NCI-H748 treated with DMSO at 0.1 percent for 48 hours (cell line): ENCODE data around the gene NECTIN3.

Experiments
- DNase-seq: peaks from one replicate; lab custom pipeline; 2025; lab: John Stamatoyannopoulos, UW

The NECTIN3 gene, protein sequence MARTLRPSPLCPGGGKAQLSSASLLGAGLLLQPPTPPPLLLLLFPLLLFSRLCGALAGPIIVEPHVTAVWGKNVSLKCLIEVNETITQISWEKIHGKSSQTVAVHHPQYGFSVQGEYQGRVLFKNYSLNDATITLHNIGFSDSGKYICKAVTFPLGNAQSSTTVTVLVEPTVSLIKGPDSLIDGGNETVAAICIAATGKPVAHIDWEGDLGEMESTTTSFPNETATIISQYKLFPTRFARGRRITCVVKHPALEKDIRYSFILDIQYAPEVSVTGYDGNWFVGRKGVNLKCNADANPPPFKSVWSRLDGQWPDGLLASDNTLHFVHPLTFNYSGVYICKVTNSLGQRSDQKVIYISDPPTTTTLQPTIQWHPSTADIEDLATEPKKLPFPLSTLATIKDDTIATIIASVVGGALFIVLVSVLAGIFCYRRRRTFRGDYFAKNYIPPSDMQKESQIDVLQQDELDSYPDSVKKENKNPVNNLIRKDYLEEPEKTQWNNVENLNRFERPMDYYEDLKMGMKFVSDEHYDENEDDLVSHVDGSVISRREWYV

DNA sequence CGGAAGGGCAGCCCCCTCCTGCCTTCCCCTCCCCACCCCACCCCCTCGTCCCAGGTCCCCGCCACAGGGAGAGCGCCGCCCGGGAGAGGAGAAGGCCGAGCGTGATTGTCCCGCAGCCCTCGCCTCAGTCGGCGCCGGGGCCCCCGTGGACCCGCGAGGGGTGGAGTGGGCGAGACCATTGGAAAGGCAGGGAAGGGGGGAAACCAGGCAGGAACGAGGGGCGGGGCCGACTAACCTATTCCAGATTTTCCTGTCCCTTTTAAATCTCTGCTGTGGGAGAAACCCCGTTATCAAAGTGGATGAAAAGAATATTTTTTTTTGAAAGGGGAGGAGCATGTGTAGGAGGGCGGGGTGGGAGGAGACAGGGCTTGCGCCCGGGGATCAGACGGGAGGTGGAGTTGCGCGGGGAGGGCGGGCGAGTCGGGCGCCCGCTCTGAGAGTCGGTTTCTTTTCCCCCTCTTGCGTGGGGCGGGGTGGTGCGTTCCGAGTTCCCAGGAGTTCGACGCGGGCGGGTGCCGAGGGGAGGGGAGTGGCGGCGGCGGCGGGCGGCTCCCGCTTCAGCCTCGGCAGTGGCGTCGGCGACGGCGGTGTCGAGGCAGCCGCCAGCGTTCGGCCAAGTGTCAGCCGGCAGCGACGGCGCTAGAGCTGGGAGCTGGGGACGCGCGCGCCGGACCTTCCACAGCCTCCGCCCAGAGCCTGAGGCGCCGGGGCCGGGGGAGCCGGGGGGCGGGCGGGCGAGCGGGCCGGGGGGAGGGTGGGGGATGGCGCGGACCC is at the start of gene NECTIN3:
Gene NECTIN3, plus strand, starts transcription at position 560 of the 774 bp plus-strand sequence. Its CDS starts 202 bp downstream, at position 762.
- DNase-seq = peak; percentile 77

DNA sequence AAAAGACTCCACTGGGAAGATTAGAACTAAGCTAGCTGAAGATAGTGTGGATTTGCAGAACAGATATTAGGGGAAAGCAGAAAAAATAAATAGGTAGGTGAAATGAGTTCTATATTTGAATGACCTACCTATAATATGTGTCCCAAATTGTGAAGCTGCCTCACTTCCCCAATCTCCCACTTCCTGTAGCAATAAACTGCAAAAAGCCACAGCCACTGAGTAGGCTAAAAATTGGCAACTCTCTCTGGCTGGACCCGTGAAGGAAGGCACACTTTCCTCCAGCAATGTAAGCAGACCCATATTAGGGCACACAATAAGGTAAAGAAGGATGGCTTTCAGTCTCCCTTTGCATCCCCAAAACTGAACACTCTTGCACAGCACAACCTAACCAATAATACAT is 43.7 kb upstream of the NECTIN3 start:
- no peak for DNase-seq

DNA sequence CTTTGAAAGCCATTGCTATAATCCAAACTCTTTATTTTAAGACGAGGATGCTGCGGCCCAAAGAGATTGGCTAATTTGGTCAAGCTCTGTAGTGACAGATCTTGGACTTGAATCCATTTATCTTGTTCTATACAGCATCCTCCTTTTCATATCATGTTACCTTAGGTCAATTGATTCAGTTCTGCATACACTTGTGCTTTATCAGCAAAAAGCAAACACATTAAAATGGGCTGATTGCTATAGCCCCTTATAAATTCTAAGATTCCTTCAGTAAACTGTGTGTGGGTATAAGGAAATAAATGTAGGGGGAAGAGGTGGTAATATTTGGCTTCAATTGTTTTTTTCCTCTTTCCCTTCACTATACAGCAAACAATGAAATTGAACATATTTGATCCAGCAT is 40.1 kb upstream of the NECTIN3 start:
- no peak for DNase-seq

DNA sequence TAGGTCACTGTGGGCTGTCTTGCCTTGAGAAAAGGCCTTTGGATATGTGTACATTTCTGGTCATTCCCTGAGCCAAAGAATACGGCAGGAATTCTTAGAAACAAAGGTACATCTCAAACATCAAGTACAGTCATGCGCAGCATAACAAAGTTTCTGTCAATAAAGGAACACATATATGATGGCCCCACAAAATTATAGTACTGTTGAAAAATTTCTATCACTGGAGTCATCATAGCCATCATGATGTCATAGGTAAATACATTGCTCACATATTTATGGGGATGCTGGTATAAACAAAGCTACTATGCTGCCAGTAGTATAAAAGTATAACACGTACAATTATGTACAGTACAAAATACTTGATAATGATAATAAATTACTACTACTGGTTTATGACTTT is 38.9 kb upstream of the NECTIN3 start:
- DNase-seq = no peak

DNA sequence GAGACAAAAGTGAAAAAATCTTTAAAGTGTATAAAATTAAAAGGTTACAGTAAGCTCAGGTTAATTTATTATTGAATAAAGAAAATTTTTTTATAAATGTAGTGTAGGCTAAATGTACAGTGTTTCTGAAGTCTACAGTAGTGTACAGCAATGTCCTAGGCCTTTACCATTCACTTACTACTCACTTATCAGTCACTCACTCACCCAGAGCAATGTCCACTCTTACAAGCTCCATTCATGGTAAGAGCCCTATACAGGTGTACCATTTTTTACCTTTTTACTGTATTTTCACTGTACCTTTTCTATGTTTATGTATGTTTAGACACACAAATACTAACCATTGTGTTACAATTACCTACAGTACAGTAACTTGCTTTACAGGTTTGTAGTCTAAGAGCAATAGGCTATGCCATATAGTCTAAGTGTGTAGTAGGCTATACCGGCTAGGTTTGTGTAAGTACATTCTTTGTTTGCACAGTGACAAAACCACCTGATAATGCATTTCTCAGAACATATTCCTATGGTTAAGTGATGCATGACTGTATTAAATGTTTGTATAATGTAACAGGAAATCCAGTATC is 38.1 kb upstream of the NECTIN3 start:
- DNase-seq = no peak

DNA sequence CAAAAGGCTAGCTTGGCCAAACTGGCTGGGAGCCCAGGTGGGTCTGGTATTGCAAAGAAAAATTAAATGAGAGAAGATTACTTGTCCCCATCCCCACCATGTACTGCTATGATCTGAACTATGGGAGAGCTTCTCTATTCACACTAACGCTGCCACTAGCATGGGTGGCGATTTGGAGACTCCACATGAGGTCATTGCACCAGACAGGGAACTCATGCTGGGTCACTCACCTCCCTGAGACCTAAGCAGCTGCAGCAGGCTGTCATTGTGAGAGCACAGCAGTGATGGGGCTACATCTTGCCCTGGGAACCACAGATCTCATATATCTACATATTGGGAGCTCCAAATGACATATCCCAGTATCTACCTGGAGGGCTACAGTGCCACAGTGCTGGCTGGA is 36.3 kb upstream of the NECTIN3 start:
- no peak for DNase-seq

DNA sequence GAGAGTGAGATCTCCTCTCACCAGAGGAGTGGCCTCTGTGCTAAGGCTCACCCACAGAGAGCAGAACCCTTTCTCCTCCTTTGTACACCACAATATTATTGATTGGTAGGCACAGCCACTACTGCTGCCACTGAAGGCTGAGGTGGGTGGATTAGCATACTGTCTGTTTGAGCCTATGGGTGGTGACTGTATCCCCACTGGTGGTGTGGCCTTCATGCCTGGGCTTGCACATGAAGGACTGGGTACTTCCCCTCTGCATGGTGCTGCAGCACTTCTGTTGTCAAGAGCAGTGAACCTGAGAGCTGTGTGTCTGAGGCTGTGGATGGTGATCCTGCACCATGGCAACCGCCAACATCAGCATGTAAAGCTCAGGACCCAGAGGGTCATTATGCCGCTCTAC is 35.7 kb upstream of the NECTIN3 start:
- DNase-seq = no peak

DNA sequence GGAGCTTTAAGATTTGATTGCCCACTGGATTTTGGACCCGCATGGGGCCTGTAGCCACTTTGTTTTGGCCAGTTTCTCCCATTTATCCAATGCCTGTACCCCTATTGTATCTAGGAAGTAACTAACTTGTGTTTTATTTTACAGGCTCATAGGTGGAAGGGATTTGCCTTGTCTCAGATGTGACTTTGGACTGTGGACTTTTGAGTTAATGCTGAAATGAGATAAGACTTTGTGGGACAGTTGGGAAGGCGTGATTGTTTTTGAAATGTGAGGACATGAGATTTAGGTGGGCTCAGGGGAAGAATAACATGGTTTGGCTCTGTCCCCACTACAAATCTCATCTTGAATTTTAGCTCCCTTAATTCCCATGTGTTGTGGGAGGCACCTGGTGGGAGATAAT is 30.7 kb upstream of the NECTIN3 start:
- DNase-seq = no peak

DNA sequence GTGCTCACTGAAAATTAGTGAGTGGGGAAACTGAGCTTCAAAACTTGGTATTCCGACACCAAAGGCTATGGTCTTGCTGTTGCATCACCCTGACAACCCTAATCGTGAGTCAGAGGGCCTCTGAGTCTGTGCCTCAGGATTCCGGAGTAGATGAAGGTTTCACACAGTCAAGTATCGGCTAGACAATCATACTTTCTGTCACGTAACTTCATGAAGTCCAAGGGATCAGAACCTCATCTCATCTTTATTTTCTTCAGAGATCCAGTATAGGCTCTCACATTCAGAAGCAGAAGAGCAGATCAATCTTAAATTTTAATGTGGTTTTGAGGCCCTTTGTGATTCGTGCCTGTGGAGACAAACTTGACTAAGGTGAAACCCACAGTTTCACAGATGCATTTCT is 26.1 kb upstream of the NECTIN3 start:
- DNase-seq = no peak

DNA sequence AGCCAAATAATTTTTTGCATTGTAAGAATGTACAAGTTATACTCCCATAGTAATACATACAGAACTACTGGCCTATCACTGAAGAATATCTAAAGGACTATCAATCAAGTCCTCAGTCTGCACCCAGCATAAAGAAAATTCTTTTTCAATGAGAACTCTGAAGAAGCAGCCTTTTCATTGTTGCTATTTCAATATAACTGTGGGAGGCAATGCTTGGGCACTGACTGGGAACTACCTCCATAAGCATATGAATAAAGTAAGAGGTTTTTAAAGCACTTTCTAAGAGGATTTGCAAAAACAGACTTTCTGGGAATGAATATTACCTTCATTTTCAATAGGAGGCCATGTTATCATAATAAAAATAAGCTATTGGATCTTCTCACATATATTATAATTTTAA is 24.6 kb upstream of the NECTIN3 start:
- DNase-seq = no peak

DNA sequence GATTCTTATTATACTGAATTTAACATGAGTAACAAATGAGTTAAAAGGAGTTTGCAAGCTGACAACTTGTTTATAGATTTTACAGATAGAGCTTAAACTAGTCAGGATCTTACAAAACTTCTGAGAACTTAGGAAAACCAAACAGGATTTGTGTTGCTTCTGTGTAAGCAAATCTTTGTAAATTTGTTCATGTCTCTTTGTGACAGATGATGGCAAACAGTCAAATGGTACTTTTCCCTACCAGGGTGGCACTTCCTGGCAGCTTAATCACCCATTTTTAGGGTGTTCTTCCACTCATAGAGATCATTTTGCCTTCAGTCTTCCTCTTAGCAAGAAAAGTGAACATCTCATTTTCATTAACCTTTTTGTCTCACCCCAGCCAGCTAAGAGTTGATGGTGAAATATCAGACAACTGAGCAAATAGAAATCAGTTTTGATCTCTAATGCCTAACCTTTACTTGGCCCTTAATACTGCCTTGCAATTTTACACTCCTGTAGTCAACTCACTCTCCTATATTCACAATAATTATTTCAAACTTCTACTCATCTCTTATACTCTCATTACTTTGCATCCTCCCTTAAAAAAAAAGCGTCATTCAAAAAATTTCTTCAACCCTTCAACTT is 23.7 kb upstream of the NECTIN3 start:
- no peak for DNase-seq

DNA sequence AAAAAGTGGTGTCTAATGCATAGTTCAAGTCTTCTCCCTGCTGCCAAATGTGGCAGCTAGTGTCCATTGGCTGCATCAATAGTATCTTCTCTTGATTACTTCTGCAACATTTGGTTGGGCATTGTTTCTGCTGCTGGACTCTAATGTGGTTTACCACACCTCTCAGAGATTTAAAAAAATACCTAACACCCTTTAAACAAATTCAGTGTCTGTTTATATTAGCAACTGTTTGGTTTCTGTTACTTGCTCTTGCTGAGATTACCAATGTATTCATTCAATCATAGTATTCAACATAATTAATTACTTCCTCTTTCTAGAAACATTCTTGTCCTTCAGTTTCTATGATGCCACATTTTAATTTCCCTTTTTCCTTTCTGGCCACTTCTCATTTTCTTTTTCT is 20.3 kb upstream of the NECTIN3 start:
- DNase-seq = no peak

DNA sequence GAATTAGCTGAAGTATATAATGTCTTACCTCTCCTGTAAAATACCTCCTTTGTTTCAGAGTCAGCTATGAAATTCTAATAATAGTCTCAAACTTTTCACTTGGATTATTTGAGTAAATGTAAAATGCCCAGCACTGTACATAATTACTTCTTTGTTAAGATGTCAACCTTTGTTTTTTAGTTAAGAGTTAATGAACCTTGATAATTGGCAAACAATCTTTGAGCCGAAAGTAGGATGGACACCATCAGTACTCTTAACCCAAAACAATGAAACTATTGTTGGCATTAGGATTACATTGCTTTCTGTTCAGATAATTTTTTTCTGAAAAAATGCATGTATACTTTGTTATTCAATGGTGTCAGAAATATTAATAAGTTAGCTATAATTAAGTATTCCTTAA is 3.0 kb upstream of the NECTIN3 start:
- no peak for DNase-seq

DNA sequence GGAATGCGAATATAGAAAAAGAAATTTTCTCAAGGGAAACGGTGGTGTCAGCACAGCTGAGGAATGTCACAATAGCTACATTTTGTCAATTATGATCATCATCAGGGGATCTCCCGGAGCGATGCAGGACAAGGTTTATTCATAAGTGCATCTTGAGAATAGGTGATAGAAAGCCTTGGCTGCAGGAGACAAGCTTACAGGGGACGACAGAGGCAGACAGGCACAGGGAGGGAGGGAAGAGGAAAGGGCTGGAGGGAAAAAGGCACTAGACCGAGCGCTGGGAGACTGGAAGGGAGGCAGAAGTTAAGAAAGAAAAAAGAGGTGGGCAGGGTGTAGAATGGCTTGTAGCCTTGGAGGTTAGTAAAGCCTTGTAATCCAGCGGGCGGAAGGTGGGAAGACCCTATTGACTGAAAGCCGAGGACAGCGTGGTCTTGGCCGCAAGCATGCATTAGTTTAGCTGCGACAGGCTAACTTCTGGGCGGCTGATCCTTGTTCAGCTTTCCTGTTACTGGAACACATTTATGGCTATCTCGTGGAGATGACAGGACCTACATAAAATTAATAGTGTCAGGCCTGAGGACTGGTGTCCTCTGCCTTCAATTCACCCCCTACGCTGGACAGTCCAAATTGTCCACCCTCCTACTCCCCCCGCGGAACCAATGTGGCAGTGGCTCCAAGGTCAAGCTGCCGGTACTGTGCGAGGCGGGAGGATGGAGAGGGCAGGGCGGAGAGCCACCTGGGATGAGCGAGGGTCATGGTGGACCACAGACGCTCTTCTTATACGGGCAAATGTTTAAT is 1.4 kb upstream of the NECTIN3 start:
- DNase-seq = no peak

DNA sequence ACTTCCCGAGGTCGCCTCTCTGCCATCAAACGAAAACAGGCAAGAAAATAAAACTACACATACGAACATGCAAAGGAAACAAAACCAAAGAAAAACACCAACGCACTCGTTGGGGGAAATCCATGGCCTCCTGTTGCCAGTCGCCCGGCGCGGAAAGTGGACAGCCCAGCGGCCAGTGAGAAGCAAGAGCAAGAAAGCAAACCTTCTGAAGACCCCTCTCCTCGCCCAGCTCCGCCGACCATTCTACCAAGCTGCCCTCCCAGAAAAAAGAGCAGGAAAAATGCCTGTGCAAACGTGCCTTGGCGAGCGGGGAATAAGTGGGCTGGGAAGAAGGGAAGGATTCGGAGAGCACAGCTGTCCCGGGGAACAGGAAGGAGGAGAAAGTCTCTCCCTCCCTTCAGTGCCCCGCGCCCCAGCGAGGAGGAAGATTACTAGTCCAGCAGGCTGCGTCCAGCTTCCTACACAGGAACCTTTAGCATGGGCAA is 802 bp upstream of the NECTIN3 start:
- no peak for DNase-seq

DNA sequence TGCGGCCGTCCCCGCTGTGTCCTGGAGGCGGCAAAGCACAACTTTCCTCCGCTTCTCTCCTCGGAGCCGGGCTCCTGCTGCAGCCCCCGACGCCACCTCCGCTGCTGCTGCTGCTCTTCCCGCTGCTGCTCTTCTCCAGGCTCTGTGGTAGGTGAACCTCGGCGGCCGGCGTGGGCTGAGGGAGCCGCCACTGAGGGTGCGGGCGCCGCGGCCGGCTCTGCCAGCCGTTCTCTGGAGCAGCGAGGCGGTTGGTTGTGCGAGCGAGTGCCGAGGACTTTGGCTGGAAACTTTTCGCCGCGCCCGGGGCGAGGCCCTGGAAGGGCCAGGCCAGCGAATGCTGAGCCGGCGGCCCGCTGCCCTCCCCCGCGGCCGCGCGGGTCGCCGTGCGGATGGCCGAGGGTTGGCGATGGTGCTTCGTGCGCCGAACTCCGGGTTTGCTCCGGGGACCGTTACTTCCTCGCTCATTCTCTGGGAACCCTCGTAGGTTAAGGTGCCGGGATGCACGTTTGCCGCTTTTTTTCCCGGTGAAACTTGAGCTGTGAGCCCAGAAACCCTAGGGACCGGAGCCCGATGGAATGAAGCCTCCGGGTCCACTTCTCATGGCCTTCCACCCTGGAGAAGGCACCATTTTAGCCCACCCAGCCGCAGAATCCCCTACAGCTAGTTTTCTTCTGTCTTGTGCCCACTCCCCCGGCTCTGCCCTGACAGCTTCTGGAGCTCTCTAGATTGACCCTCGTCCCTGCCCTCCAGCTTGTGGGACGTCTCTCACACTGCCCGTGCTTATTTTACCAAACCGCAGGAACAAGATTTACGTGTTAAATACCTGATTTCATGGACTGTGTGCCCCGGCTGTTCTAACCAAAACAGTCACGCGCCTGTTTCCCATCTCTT is 660 bp downstream of the NECTIN3 start:
- no peak for DNase-seq

DNA sequence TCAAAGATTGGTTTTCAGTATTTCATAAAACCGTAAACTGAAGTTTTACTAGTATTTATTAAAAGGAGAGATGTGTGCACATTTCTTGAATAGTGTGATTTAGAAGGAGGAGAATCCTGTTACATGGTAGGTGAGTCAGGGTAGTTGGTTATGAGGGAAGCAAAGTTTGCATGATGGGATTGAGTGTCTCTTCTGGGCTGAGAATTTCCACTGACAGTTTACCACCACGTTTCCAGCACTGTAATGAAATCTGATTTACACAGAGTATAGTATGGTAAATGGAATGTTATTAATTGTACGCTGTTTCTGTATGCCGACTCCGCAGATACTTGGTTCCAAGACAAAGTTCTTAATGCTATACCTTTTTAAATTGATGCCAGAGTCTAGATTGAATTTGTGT is 1.6 kb downstream of the NECTIN3 start:
- no peak for DNase-seq

DNA sequence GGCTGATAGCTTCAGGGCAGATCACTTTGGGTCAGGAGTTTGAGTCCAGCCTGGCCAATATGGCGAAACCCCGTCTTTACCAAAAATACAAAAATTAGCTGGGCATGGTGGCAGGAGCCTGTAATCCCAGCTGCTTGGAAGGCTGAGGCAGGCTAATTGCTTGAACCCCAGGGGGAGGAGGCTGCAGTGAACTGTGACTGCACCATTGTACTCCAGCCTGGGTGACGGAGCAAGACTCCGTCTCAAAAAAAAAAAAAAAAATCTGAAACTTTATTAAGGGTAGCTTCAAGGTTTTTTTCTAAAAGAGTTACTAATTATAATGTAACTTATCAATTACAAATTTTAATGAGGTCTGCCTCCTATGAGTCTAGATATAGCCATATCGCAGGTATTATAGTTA is 5.1 kb downstream of the NECTIN3 start:
- DNase-seq = no peak

DNA sequence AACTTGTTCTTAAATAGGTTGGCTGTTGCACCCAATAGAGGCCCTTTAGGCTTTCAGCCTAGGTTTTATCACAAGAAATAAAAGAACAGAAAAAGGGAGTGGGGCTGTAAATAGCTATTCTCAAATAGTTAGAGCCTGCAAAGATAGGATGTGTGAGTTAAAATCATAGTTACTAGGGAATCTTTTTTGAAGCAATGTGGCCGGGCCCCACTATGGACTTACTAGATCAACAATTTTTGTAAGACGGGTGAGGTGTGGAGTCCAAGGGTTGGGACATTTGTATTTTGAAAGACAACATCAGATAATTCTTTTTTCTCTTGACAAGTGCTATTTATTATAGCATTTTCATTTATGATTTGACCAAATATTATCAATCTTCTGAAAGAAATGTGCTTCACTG is 5.8 kb downstream of the NECTIN3 start:
- no peak for DNase-seq

DNA sequence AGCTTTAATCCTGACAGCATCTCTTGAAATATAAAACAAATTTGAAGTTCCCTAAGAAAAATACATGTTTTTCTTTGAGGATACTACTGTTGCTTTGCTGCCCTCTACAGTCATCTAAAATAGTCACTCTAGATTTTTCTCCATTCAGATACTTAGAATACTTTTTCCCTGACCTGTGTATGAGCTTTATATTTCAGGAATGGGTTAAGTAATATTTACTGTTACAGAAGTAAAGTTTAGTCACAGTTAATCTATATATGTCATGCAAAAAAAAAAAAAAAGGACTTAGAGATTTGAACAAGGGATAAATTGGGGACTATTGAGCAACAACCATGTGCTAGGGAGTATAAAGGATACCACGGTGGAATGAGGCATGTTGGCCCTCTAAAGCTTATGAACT is 8.8 kb downstream of the NECTIN3 start:
- DNase-seq = no peak
